ENCODE data around the gene CREM.

- TF ChIP-seq, protein P1, sequence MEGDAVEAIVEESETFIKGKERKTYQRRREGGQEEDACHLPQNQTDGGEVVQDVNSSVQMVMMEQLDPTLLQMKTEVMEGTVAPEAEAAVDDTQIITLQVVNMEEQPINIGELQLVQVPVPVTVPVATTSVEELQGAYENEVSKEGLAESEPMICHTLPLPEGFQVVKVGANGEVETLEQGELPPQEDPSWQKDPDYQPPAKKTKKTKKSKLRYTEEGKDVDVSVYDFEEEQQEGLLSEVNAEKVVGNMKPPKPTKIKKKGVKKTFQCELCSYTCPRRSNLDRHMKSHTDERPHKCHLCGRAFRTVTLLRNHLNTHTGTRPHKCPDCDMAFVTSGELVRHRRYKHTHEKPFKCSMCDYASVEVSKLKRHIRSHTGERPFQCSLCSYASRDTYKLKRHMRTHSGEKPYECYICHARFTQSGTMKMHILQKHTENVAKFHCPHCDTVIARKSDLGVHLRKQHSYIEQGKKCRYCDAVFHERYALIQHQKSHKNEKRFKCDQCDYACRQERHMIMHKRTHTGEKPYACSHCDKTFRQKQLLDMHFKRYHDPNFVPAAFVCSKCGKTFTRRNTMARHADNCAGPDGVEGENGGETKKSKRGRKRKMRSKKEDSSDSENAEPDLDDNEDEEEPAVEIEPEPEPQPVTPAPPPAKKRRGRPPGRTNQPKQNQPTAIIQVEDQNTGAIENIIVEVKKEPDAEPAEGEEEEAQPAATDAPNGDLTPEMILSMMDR (IDR thresholded peaks at IDR 0.05) = no peak
- TF ChIP-seq POLR2A (IDR thresholded peaks at IDR 0.05) = no peak
Measured at GRCh38 chr10:35127289-35127891, 744 bp downstream of the CREM start.

All from testis (tissue), 2 donors.